GM18526 (cell line): ENCODE results near the gene ZNF280C.

Experiments
- POLR2A ChIP-seq: IDR thresholded peaks from 3 replicates; pipeline ENCODE4 v1.6.1; 2011; ENCODE audit not compliant: insufficient read length; ENCODE audit errors: extremely low read depth

The ZNF280C gene

GRCh38 chrX:130267956-130268448, 697 bp downstream of the ZNF280C start:
- no peak for TF ChIP-seq POLR2A

GRCh38 chrX:130264573-130264972, 4.1 kb downstream of the ZNF280C start:
- no peak for TF ChIP-seq POLR2A

- no peak for TF ChIP-seq POLR2A
Measured at GRCh38 chrX:130263016-130263415, 5.7 kb downstream of the ZNF280C start.

- TF ChIP-seq POLR2A, result no peak
Measured at GRCh38 chrX:130262231-130262630, 6.5 kb downstream of the ZNF280C start.

GRCh38 chrX:130261296-130261893, 7.3 kb downstream of the ZNF280C start:
- no peak for TF ChIP-seq POLR2A

GRCh38 chrX:130260316-130260715, 8.4 kb downstream of the ZNF280C start:
- TF ChIP-seq POLR2A, result no peak

- TF ChIP-seq POLR2A, result no peak
Measured at GRCh38 chrX:130253916-130254315, 14.8 kb downstream of the ZNF280C start.

GRCh38 chrX:130251671-130252070, 17.0 kb downstream of the ZNF280C start:
- TF ChIP-seq POLR2A, result no peak

GRCh38 chrX:130247996-130248395, 20.7 kb downstream of the ZNF280C start:
- TF ChIP-seq POLR2A, result no peak

GRCh38 chrX:130246084-130246483, 22.6 kb downstream of the ZNF280C start:
- no peak for TF ChIP-seq POLR2A

- no peak for TF ChIP-seq POLR2A
Measured at GRCh38 chrX:130245441-130245840, 23.3 kb downstream of the ZNF280C start.

GRCh38 chrX:130228871-130229270, 39.8 kb downstream of the ZNF280C start:
- TF ChIP-seq POLR2A, result no peak

- TF ChIP-seq POLR2A, result no peak
Measured at GRCh38 chrX:130224810-130225209, 43.9 kb downstream of the ZNF280C start.

- TF ChIP-seq POLR2A, result no peak
Measured at GRCh38 chrX:130216320-130216719, 52.4 kb downstream of the ZNF280C start.

GRCh38 chrX:130213376-130213775, 55.3 kb downstream of the ZNF280C start:
- no peak for TF ChIP-seq POLR2A

- TF ChIP-seq POLR2A, result no peak
Measured at GRCh38 chrX:130212371-130212770, 56.3 kb downstream of the ZNF280C start.
